Fibroblast of the aortic adventitia (primary cell): ENCODE measurements around the gene RNASE13. TPM values are rescaled to one million over a fixed set of nuclear protein-coding genes. Genes with fewer than 3 reads are reported as not detected.

Experiments used
- DNase-seq: peaks from one replicate; pipeline ENCODE4 v3.0.0-alpha.2; 2010; ENCODE audit warnings: low read depth
- H3K4me3 ChIP-seq: 2 replicates; pipeline ENCODE4 v1.5.1; 2011; ENCODE audit warnings: low read depth, mild to moderate bottlenecking, control low read depth, low read length, moderate library complexity
- total RNA-seq: library from RNA; depleted of rRNA; stranded (reverse); fragments of >200 nt; gene quantifications from 2 replicates; pipeline ENCODE4 v1.2.3, GENCODE V29; 2012; ENCODE audit warnings: low replicate concordance
- TF ChIP-seq, protein P1 (sequence below): IDR thresholded peaks from 2 replicates; pipeline ENCODE4 v1.5.1; 2011; ENCODE audit warnings: mild to moderate bottlenecking, low read length, control low read depth, inconsistent platforms; ENCODE audit not compliant: insufficient read depth

Gene RNASE13
- total RNA-seq, 1 donor, result not detected

GRCh38 chr14:21057803-21058675 lies 23.4 kb upstream of the RNASE13 start, which contains the start of gene RNASE8:
RNASE8 (plus strand) TSS chr14:21057822; CDS start chr14:21057893, 71 bp downstream.
- no peak within 1 kb of the TSS for H3K4me3 ChIP-seq
- no peak for DNase-seq
- TF ChIP-seq, protein P1, sequence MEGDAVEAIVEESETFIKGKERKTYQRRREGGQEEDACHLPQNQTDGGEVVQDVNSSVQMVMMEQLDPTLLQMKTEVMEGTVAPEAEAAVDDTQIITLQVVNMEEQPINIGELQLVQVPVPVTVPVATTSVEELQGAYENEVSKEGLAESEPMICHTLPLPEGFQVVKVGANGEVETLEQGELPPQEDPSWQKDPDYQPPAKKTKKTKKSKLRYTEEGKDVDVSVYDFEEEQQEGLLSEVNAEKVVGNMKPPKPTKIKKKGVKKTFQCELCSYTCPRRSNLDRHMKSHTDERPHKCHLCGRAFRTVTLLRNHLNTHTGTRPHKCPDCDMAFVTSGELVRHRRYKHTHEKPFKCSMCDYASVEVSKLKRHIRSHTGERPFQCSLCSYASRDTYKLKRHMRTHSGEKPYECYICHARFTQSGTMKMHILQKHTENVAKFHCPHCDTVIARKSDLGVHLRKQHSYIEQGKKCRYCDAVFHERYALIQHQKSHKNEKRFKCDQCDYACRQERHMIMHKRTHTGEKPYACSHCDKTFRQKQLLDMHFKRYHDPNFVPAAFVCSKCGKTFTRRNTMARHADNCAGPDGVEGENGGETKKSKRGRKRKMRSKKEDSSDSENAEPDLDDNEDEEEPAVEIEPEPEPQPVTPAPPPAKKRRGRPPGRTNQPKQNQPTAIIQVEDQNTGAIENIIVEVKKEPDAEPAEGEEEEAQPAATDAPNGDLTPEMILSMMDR, result no peak

DNA sequence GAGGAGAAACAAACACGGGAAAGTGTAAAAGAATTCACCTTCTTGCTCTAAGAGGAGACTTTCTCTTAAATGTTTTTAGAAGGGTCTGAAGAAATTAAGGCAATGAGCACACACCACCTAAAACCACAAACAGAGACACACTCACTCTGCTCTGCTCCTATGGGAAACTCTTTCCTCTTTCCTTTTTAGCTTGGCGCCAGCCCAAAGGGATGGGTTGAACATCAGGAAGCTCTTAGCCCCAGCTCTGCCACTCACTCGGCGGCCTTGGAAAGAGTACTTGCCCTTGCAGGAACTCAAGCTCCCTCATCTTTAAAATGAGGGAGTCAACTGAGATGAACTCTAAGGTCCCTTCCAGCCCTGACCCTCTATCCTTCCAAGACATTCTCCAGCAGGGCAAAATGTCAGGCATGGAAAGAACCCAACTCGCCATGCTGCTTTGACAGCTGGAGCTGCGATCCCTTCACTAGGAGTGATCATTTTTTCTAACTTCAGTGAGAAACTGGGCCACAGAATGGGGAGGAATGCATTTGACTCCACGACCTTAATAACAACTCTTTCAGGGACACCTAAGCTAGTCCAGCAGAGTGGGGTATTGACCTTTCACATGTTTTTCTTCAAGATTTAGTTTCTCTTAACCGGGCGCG lies 22.0 kb upstream of the RNASE13 start:
- DNase-seq, result no peak
- TF ChIP-seq, protein P1, result no peak
- no peak overlapping the region for H3K4me3 ChIP-seq

GRCh38 chr14:21055432-21056117 lies 21.0 kb upstream of the RNASE13 start:
- H3K4me3 ChIP-seq, result no peak overlapping the region
- no peak for DNase-seq
- TF ChIP-seq, protein P1, result no peak

GRCh38 chr14:21054768-21055145 lies 20.1 kb upstream of the RNASE13 start:
- no peak overlapping the region for H3K4me3 ChIP-seq
- DNase-seq, result no peak
- TF ChIP-seq, protein P1, result no peak

GRCh38 chr14:21054123-21054767 lies 19.6 kb upstream of the RNASE13 start:
- TF ChIP-seq, protein P1, result no peak
- H3K4me3 ChIP-seq, result no peak overlapping the region
- DNase-seq, result no peak
